Astrocyte of the spinal cord (primary cell): Measurements from ENCODE around the gene ROR2.

Experiments used
- DNase-seq: peaks from one replicate; pipeline ENCODE4 v3.0.0; 2011; ENCODE audit warnings: low read depth, low spot score
- H3K4me3 ChIP-seq: 2 replicates; pipeline ENCODE4 v1.5.1; 2011; ENCODE audit warnings: low read depth, mild to moderate bottlenecking, low read length, moderate library complexity
- CTCF ChIP-seq: IDR thresholded peaks from 2 replicates; pipeline ENCODE4 v1.5.1; 2012; ENCODE audit warnings: low read depth, mild to moderate bottlenecking, low read length, inconsistent platforms
- in situ Hi-C: cut with HindIII; loops from 2 replicates; pipeline ENCODE4 v1.10.0; 2017; ENCODE audit warnings: low sequenced_read_pairs

ROR2 gene

GRCh38 chr9:91835216-91835615, 114.8 kb downstream of the ROR2 start:
- no peak overlapping the region for H3K4me3 ChIP-seq
- TF ChIP-seq CTCF, result no peak
- DNase-seq, result no peak
- in situ Hi-C loops, result no loop called here

GRCh38 chr9:91834740-91835139, 115.3 kb downstream of the ROR2 start:
- no peak for DNase-seq
- TF ChIP-seq CTCF, result no peak
- in situ Hi-C loops, result no loop called here
- H3K4me3 ChIP-seq, result no peak overlapping the region

DNA sequence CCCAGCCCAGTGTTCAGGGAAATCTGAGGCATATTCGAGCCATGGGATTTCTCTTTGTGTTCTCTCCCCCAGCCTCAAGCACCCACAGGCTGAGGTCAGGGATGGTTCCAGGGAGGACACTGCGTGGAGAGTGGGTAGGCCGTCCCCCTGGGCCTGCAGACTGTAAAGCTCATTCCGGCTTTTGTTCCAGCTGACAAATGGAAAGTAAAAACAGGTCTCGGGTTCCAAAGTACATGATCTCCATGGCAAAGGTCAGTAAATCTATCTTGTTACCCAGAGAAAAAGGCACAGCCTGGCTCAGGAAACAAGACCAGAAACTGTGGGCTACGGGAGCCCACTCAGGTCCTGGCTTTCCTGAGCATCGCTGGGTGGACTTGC, 116.2 kb downstream of the ROR2 start:
- H3K4me3 ChIP-seq, result no peak overlapping the region
- no peak for TF ChIP-seq CTCF
- no peak for DNase-seq
- in situ Hi-C loops, result no loop called here

DNA sequence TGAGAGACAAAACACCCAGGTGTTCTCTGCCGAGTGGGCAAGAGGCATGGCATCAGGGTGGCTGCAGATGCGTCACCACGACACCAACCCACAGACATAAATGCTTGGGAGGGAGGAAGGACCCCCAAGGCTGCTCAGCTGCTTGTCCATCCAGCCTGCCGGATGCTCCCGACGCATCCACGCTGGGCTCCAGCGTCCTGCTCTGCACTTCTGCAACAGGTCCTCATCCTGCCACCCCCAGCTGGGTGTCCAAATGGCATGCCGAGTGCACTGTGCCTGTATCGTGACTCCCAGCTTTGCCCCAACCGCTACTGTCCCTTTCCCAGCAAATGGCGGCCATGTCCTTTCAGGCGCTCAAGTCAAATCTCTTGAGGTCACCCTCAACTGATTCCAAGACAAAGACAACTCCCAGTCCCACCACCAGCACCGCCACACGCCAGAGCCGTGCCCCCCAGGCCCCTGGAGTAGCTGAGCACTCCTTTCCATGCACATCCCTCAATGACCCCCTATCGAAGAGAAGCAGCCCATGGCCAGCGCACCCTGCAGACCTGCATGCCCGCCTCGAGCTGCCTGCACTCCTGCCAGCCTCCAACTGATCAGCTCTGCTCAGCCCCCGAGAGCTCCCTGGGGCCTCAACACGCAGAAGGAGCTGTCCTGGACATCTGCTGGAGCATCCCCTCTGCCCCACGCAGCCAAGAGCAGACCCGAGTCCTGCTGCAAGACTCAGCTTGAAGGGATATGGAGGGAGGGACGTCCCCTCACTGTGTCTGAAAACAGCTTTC, 116.7 kb downstream of the ROR2 start:
- no peak for DNase-seq
- in situ Hi-C loops, result no loop called here
- no peak overlapping the region for H3K4me3 ChIP-seq
- no peak for TF ChIP-seq CTCF

- no peak overlapping the region for H3K4me3 ChIP-seq
- DNase-seq, result no peak
- in situ Hi-C loops, result no loop called here
- TF ChIP-seq CTCF, result no peak
These were observed 117.7 kb downstream of the ROR2 start for GRCh38 chr9:91832322-91832721.

DNA sequence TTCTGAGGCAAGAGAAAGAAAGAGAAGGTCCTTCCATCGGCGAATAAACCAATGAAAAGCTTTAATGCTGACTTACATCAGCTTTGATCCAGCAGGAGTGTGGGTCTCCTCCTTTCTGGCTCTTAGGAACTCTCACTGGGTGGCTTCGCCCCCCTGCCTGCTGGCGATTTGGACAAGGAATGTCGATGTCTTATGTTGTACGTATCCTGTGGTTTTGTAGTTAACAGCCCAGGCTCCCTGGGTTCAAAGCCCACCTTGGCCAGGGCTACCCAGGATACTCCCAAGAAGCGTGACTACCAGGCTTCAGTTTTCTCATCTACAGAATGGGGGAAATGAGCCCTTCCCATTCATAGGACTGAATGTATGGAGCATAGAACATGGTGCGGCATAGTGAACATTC, 124.2 kb downstream of the ROR2 start:
- DNase-seq, result no peak
- in situ Hi-C loops, result no loop called here
- no peak for TF ChIP-seq CTCF
- H3K4me3 ChIP-seq, result no peak overlapping the region
